NOMO-1 treated with dmso at 0.1 percent for 144 hours (cell line): Measurements from ENCODE around the gene PRRG2.
A peak's percentile ranks its signal among the peaks of the same experiment; 100 is the strongest.

Source experiments
- DNase-seq: peaks from one replicate; lab custom pipeline; 2025; ENCODE audit not compliant: unreplicated experiment; lab: John Stamatoyannopoulos, UW

The PRRG2 gene

GRCh38 chr19:49585023-49585422, 3.9 kb downstream of the PRRG2 start:
- DNase-seq, result no peak

- DNase-seq, result no peak
Observed at GRCh38 chr19:49587227-49587626, 6.1 kb downstream of the PRRG2 start.

GRCh38 chr19:49588365-49589122, 7.4 kb downstream of the PRRG2 start:
- no peak for DNase-seq

GRCh38 chr19:49589502-49589905, 8.4 kb downstream of the PRRG2 start:
- DNase-seq, result no peak

- peak; percentile 98 for DNase-seq
Observed at GRCh38 chr19:49590071-49590970, 9.2 kb downstream of the PRRG2 start.

- peak; percentile 68 for DNase-seq
Observed at GRCh38 chr19:49590971-49591730, 10.0 kb downstream of the PRRG2 start, which contains the start of gene PRR12. PRR12 (plus strand) TSS chr19:49591182; CDS start chr19:49591655, 473 bp downstream.

GRCh38 chr19:49591731-49592485, 10.8 kb downstream of the PRRG2 start:
- no peak for DNase-seq

GRCh38 chr19:49592486-49593232, 11.5 kb downstream of the PRRG2 start:
- DNase-seq, result peak; percentile 14

- peak; percentile 79 for DNase-seq
Observed at GRCh38 chr19:49593233-49594113, 12.4 kb downstream of the PRRG2 start.

- DNase-seq, result no peak
Observed at GRCh38 chr19:49594157-49594992, 13.3 kb downstream of the PRRG2 start.

GRCh38 chr19:49594993-49595818, 14.1 kb downstream of the PRRG2 start:
- no peak for DNase-seq

GRCh38 chr19:49595819-49596404, 14.8 kb downstream of the PRRG2 start:
- DNase-seq, result no peak

- DNase-seq, result no peak
Observed at GRCh38 chr19:49596407-49596806, 15.3 kb downstream of the PRRG2 start.

GRCh38 chr19:49596954-49597702, 16.0 kb downstream of the PRRG2 start:
- DNase-seq, result no peak

GRCh38 chr19:49597703-49597974, 16.5 kb downstream of the PRRG2 start:
- no peak for DNase-seq
